HG02763 (cell line): ENCODE data around the gene MAST1.
A peak's percentile ranks its signal among the peaks of the same experiment; 100 is the strongest.
"Not testable (repeated sequence)": the region's sequence is repeated elsewhere in the genome, so short reads cannot be mapped to it uniquely, and the experiment has no call there.

ENCODE experiments used
- ATAC-seq: cut with Tn5 transposase; IDR thresholded peaks from one replicate; pipeline ENCODE4 v1.9.1; 2021; ENCODE audit warnings: mild to moderate bottlenecking, moderate library complexity; ENCODE audit not compliant: unreplicated experiment

The MAST1 gene

DNA sequence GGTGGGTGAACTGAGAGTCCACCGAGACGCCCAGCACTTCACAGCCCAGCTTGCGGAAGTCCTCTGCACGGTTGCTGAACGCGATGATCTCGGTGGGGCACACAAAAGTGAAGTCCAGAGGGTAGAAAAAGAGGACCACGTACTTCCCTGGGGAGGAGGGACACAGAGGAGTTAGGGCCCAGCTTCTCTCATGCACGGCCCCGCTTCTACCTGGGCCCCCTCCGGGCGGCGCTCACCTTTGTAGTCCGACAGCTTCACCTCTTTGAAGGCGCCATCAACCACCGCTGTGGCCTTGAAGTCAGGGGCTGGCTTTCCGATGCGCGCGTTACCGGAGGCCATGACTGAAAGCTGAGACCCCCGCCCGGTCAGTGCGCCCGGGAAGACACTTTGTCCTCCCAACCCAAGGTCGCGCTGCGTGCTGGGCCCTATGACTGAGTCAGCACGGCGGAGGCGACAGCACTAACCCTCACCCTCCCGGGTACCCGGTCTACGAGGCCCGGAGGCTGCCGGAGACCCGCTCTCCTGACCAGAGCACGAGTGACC lies 37.3 kb upstream of the MAST1 start:
- no peak for ATAC-seq

GRCh38 chr19:12801466-12802266 lies 36.6 kb upstream of the MAST1 start, which contains the start of the genes PRDX2 and THSD8:
TSS of gene PRDX2 (minus strand) at chr19:12801800. CDS start at chr19:12801261, 539 bp downstream.
TSS of gene THSD8 (plus strand) at chr19:12802069. CDS start at chr19:12802072, 3 bp downstream.
- ATAC-seq = no peak

DNA sequence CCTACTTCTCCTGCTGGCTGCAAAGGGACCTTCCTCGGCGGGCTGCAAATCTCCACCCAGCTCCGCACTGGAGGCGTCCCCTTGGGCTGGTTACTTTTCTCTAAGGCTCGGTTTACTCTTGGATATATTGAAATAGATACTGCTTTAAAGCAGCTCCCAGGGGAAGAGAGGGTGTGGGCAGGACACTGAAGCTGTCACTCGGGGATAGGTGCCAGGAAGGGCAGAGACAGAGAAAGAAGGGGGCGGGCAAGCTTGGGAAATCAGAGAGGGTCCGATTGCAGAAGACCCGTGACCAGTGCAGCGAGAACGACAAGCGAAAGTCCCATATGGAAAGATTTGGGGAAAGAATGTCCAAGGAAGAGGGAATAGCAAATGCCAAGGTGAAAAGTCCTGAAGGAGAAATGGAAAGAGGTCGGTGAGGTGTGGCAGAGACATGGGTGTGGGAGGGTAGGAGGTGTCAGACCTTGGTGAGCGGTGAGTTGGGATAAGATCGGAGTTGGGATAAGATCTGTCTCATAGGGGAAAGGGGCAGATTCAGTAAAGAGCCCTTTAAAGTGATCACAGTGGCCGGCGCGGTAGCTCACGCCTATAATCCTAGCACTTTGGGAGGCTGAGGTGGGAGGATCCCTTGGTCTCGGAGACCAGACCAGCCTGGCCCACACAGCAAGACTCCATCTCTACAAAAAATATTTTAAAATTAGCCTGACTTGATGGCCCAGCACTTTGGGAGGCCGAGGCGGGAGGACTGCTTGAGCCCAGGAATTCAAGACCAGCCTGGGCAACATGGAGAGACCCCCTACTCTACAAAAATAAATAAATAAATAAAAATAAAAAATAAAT lies 35.8 kb upstream of the MAST1 start:
- ATAC-seq = no peak

DNA sequence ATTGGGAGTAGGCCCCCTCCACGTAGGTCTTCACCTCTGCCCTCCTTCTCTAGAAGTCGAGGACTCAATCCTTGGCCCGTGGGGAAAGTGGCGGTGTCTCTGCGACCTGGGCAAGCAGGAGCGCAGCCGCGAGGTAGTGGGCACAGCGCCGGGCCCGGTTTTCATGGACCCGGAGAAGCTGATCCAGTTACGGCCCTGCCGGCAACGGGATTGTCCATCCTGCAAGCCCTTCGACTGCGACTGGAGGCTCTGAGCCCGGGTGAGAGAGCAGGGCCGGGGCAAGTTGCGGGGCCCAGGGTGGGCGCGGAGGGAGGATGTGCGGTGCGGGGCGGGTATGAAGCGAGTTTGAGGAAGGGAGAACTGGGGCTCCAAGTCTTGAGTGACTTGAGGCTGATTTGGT lies 34.3 kb upstream of the MAST1 start:
- no peak for ATAC-seq

- peak; percentile 69 for ATAC-seq
Measured at GRCh38 chr19:12806242-12807081, 31.9 kb upstream of the MAST1 start, which contains the start of gene RNASEH2A. TSS of gene RNASEH2A (plus strand) at chr19:12806584. CDS start at chr19:12806674, 90 bp downstream.

DNA sequence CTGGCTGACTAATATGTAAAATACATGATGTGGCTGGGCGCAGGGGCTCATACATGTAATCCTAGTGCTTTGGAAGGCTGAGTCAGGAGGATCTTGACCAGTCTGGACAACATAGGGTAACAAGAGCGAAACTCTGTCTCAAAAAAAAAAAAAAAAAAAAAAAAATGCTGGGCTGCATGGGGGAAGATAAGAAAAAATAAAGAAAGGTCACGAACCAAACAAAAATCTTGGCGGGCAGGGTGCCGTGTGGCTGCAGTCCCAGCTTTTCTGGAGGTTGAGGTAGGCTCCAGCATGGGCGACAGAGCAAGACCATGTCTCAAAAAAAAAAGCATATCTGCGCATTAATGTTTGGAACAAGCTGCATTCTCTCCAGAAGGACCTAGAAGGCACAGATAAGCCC lies 23.2 kb upstream of the MAST1 start:
- no peak for ATAC-seq

- ATAC-seq = not testable (repeated sequence)
Measured at GRCh38 chr19:12817188-12817587, 21.1 kb upstream of the MAST1 start.

- ATAC-seq = not testable (repeated sequence)
Measured at GRCh38 chr19:12817810-12818209, 20.5 kb upstream of the MAST1 start.

DNA sequence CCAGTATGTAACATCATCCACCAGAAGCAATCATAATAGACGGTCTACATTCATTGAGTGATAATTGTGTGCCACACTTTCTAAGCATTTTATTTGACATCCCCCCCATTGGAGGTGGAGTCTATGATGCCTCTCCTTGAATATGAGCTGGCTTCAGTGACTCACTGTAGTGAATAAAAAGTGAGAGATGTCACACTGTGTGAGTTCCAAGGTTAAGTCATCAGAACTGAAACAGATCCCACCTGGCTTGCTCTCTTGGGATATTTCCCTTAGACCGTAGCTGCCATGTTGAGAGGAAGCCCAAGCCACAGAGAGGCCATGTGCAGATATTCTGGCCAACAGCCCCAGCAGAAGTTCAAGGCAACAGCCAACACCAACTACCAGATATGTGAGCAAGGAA lies 16.6 kb upstream of the MAST1 start:
- no peak for ATAC-seq

- ATAC-seq = no peak
Measured at GRCh38 chr19:12825254-12826131, 12.8 kb upstream of the MAST1 start.

- no peak for ATAC-seq
Measured at GRCh38 chr19:12828494-12828893, 9.8 kb upstream of the MAST1 start.

GRCh38 chr19:12833418-12833737 lies 4.9 kb upstream of the MAST1 start:
- no peak for ATAC-seq

DNA sequence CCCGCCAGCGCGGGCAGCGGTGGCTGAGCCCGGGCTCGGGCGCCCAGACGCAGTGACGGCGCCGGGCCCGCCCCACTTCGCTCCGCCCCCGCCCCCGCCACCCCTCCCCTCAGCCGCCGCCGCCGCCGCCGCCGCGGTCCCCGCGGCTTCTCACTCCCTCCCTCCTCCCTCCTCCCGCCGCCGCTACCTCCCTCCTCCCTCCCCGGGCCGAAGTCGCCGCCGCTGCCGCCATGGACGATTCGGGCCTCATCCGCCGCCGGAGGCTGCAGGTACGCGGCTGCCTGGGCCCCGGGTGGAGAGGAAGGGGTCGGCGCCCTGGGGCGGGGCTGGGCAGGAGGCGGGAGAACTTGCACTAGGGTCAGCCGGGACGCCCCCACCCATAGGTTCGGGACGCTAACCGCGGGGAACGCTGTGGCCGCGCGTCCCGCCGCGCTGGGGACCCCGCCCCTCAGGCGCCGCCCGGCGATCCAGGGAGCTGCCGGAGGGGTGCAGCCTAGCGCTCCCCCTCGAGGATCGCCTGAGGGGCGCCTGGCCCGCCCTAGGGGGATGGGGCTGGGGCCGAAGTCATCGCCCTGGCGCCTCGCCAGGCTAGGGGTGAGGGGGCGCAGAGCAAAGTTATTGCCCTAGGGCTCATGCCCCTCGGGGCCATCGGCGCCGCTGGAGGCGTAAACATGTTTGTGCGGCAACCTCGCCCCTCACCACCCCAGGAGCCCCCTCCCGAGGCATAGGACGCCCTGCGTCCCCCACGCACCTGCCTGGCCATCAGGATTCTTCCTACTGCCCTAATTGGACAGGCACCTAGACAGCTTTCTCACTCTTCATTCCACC lies 4.4 kb upstream of the MAST1 start:
- no peak for ATAC-seq

DNA sequence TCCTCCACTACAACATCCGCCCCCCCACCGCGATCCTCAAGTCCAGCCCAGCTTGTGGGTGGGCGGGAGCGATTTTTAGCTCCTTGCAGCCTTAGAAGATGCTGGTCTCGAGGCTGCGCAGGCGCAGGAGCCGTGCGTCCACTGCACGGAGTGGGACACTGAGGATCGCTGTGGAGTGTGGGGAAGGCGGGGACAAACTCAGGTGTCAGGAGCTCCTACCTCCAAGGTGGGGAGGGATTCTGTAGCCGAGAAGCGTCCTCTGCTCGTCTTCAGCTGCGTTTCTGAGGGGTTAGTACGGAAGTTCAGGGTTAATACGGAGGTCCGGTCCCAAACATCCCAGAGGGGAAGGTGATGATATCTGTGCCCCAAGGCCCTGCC lies 3.8 kb upstream of the MAST1 start, which contains the start of gene RTBDN:
Gene RTBDN (minus strand): TSS at position 14 of the 378 bp plus-strand sequence. CDS start 4,600 bp downstream, outside the sequence.
- ATAC-seq = no peak

- ATAC-seq = no peak
Measured at GRCh38 chr19:12834976-12835757, 3.1 kb upstream of the MAST1 start.

DNA sequence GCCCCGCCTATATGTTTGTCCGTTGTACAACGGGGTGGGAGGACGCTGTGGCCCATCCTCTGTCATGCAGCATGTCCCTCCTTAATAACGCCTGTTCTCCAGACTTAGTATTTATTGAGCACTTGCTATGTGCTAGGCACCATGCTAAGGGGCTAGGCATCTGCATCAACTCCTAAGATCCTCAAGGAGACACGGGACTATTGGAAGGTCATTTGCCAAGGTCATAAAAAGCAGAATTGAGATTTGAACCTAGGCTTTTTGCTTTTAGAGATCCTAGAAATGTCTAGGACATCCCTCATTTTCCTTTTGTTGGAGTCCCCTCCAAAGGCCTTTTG lies 1.8 kb upstream of the MAST1 start:
- no peak for ATAC-seq

- ATAC-seq = no peak
Measured at GRCh38 chr19:12837225-12837624, 1.1 kb upstream of the MAST1 start.
